ENCODE results near the gene CCDC134.

- TF ChIP-seq CTCF (IDR thresholded peaks at IDR 0.05; ENCODE audit: poor library complexity, severe bottlenecking) (no peak), SMC3 (conservative IDR thresholded peaks at IDR 0.05; ENCODE audit: poor library complexity) (no peak)
These were observed 57.4 kb downstream of the CCDC134 start for GRCh38 chr22:41857860-41858199.
